HG02678 (cell line): ENCODE data around the gene ANKRD12.

Source experiments
- ATAC-seq: cut with Tn5 transposase; IDR thresholded peaks from one replicate; pipeline ENCODE4 v1.9.1; 2021; ENCODE audit warnings: mild to moderate bottlenecking, moderate library complexity; ENCODE audit not compliant: unreplicated experiment

Gene ANKRD12

GRCh38 chr18:9106094-9106493, 30.5 kb upstream of the ANKRD12 start:
- ATAC-seq = no peak

- no peak for ATAC-seq
Observed at GRCh38 chr18:9106800-9107584, 29.6 kb upstream of the ANKRD12 start.

GRCh38 chr18:9108911-9109310, 27.7 kb upstream of the ANKRD12 start:
- ATAC-seq = no peak

GRCh38 chr18:9109523-9109922, 27.1 kb upstream of the ANKRD12 start:
- ATAC-seq = no peak

GRCh38 chr18:9113468-9114149, 23.0 kb upstream of the ANKRD12 start:
- ATAC-seq = no peak

GRCh38 chr18:9115984-9116383, 20.6 kb upstream of the ANKRD12 start:
- ATAC-seq = no peak

GRCh38 chr18:9117980-9118841, 18.4 kb upstream of the ANKRD12 start:
- ATAC-seq = no peak

- ATAC-seq = no peak
Observed at GRCh38 chr18:9120796-9121195, 15.8 kb upstream of the ANKRD12 start.

GRCh38 chr18:9123520-9123919, 13.1 kb upstream of the ANKRD12 start:
- no peak for ATAC-seq

- no peak for ATAC-seq
Observed at GRCh38 chr18:9124824-9125223, 11.8 kb upstream of the ANKRD12 start.

- ATAC-seq = no peak
Observed at GRCh38 chr18:9126337-9126736, 10.2 kb upstream of the ANKRD12 start.

- ATAC-seq = no peak
Observed at GRCh38 chr18:9130195-9130594, 6.4 kb upstream of the ANKRD12 start.

- no peak for ATAC-seq
Observed at GRCh38 chr18:9130806-9131205, 5.8 kb upstream of the ANKRD12 start.

- ATAC-seq = no peak
Observed at GRCh38 chr18:9132628-9133027, 4.0 kb upstream of the ANKRD12 start.

- ATAC-seq = no peak
Observed at GRCh38 chr18:9133225-9133624, 3.4 kb upstream of the ANKRD12 start.

- no peak for ATAC-seq
Observed at GRCh38 chr18:9135081-9135911, 1.3 kb upstream of the ANKRD12 start.

GRCh38 chr18:9135912-9136314, 668 bp upstream of the ANKRD12 start:
- peak; percentile 16 for ATAC-seq

GRCh38 chr18:9137168-9138066, 836 bp downstream of the ANKRD12 start:
- peak; percentile 37 for ATAC-seq

- no peak for ATAC-seq
Observed at GRCh38 chr18:9139400-9140039, 2.9 kb downstream of the ANKRD12 start.
